GM12878 (cell line): ENCODE results near the gene CRMP1. TPM values are rescaled to one million over a fixed set of nuclear protein-coding genes. Genes with fewer than 3 reads are reported as not detected.

ENCODE experiments used
- ATAC-seq: fragments of 200-7000 bp; cut with Tn5 transposase; 3 replicates; pipeline ENCODE4 v1.9.1; 2020; ENCODE audit warnings: mild to moderate bottlenecking, moderate library complexity
- BruUV-seq: library from RNA; stranded (reverse); fragments of 400-500 nt; replicated peaks from 2 replicates; lab custom pipeline; 2021; lab: Mats Ljungman, UMichigan
- CTCF ChIA-PET: fragments of 300-600 bp; sonication (Branson Sonifier 250); formaldehyde crosslinking; extraction: SDS; loops from one replicate; lab custom pipeline; 2021; ENCODE audit warnings: inconsistent platforms; lab: Yijun Ruan, JAX
- POLR2A ChIA-PET: fragments of 350-600 bp; formaldehyde crosslinking; extraction: SDS; loops from one replicate; lab custom pipeline; 2021; ENCODE audit warnings: inconsistent platforms; lab: Charles Lee
- RAD21 ChIA-PET: fragments of 300-600 bp; sonication (Branson Sonifier 250); formaldehyde crosslinking; loops from one replicate; lab custom pipeline; 2023; ENCODE audit warnings: antibody characterized with exemption; ENCODE audit not compliant: unreplicated experiment; lab: Charles Lee
- SMC1A ChIA-PET: fragments of 300-600 bp; sonication (Branson Sonifier 250); formaldehyde crosslinking; loops from one replicate; lab custom pipeline; 2023; ENCODE audit not compliant: unreplicated experiment, uncharacterized antibody; lab: Charles Lee
- DNase-seq: peaks from one replicate; pipeline ENCODE4 v3.0.0-alpha.2; 2011; ENCODE audit warnings: low read depth, low spot score
- FAIRE-seq: peaks from 3 replicates; lab custom pipeline; 2011; peaks lifted over from hg19 to GRCh38; lab: Jason Lieb, UNC
- H2AFZ ChIP-seq: 2 replicates; pipeline ENCODE4 v1.6.0; 2011; ENCODE audit warnings: low read depth, low read length, control low read depth; ENCODE audit not compliant: control insufficient read depth
- H3K27ac ChIP-seq: 2 replicates; pipeline ENCODE4 v1.5.1; 2011; ENCODE audit warnings: control low read depth; ENCODE audit not compliant: control insufficient read depth, insufficient read depth
- H3K27me3 ChIP-seq, 2 experiments: replicated peaks in 1 of 2; 2 replicates each; pipeline versions ENCODE4 v1.6.0 to v1.6.1; 2011; ENCODE audit warnings: low read length in 1 of 2; ENCODE audit not compliant: control insufficient read depth in 2 of 2, insufficient read depth in 2 of 2
- H3K36me3 ChIP-seq, 2 experiments: 2 replicates each; pipeline ENCODE4 v1.5.1; 2011; ENCODE audit warnings: low read length in 1 of 2; ENCODE audit not compliant: control insufficient read depth in 2 of 2, insufficient read depth in 2 of 2
- H3K4me1 ChIP-seq: 2 replicates; pipeline ENCODE4 v1.6.1; 2011; ENCODE audit warnings: mild to moderate bottlenecking, low read length, moderate library complexity, mixed read lengths; ENCODE audit not compliant: control insufficient read depth, insufficient read depth
- H3K4me2 ChIP-seq: 2 replicates; pipeline ENCODE4 v1.6.0; 2011; ENCODE audit warnings: control low read depth; ENCODE audit not compliant: control insufficient read depth, insufficient read depth
- H3K4me3 ChIP-seq: fragments of 200-600 bp; sonication (generic); 2 replicates; pipeline ENCODE4 v1.5.1; 2016
- H3K79me2 ChIP-seq: 2 replicates; pipeline ENCODE4 v1.6.0; 2011; ENCODE audit warnings: low read length; ENCODE audit not compliant: control insufficient read depth, insufficient read depth
- H3K9ac ChIP-seq: 2 replicates; pipeline ENCODE4 v1.8.0; 2011; ENCODE audit warnings: low read length, control low read depth, mixed read lengths; ENCODE audit not compliant: control insufficient read depth, insufficient read depth
- H3K9me3 ChIP-seq: replicated peaks from 3 replicates; pipeline ENCODE4 v1.5.1; 2011; ENCODE audit warnings: mild to moderate bottlenecking, low read length; ENCODE audit not compliant: control insufficient read depth, insufficient read depth
- H4K20me1 ChIP-seq: 2 replicates; pipeline ENCODE4 v1.6.0; 2011; ENCODE audit not compliant: control insufficient read depth, insufficient read depth
- ATF7 ChIP-seq: fragments of 450-650 bp; IDR thresholded peaks from 2 replicates; pipeline ENCODE4 v1.6.1; 2016; ENCODE audit warnings: low read depth, mild to moderate bottlenecking
- BCL11A ChIP-seq: IDR thresholded peaks from 2 replicates; pipeline ENCODE4 v1.6.1; 2011; ENCODE audit warnings: low read depth, low read length
- CEBPB ChIP-seq, 2 experiments: fragments of 150-350 bp in 1 of 2; IDR thresholded peaks; 2 replicates each; pipeline ENCODE4 v1.6.1; 2012 to 2014; ENCODE audit warnings: low read depth in 2 of 2, low read length in 2 of 2, borderline replicate concordance in 1 of 2, inconsistent platforms in 1 of 2
- ELK1 ChIP-seq: IDR thresholded peaks from 2 replicates; pipeline ENCODE4 v1.6.1; 2012; ENCODE audit warnings: low read depth, low read length, improper control_type of control experiment
- ETV6 ChIP-seq, 2 experiments: fragments of 450-650 bp in 1 of 2; IDR thresholded peaks in 1 of 2; conservative IDR thresholded peaks in 1 of 2; 2 replicates each; pipeline ENCODE4 v1.6.1; 2014; ENCODE audit warnings: antibody characterized with exemption in 1 of 2, borderline replicate concordance in 1 of 2, low read depth in 1 of 2, mild to moderate bottlenecking in 1 of 2, moderate library complexity in 1 of 2
- FOXM1 ChIP-seq: IDR thresholded peaks from 2 replicates; pipeline ENCODE4 v1.6.1; 2012; ENCODE audit warnings: low read depth, mild to moderate bottlenecking, inconsistent platforms, low read length, moderate library complexity
- HDAC2 ChIP-seq: fragments of 200-600 bp; sonication (generic); IDR thresholded peaks from 2 replicates; pipeline ENCODE4 v1.6.1; 2017
- MYB ChIP-seq: fragments of 150-350 bp; IDR thresholded peaks from 2 replicates; pipeline ENCODE4 v1.6.1; 2014; ENCODE audit warnings: mild to moderate bottlenecking, low read depth, low read length, borderline replicate concordance
- RBBP5 ChIP-seq: fragments of 200-600 bp; sonication (generic); conservative IDR thresholded peaks from 2 replicates; pipeline ENCODE4 v1.6.1; 2016
- RCOR1 ChIP-seq: conservative IDR thresholded peaks from 2 replicates; pipeline ENCODE4 v1.6.1; 2012; ENCODE audit warnings: low read depth, low read length, improper control_type of control experiment
- SPI1 ChIP-seq: IDR thresholded peaks from 2 replicates; pipeline ENCODE4 v1.6.1; 2011; ENCODE audit warnings: low read depth, mild to moderate bottlenecking, low read length, moderate library complexity, borderline replicate concordance; ENCODE audit not compliant: insufficient read depth
- STAT3 ChIP-seq: IDR thresholded peaks from 2 replicates; pipeline ENCODE4 v1.6.1; 2011; ENCODE audit warnings: low read depth, low read length, improper control_type of control experiment
- WRNIP1 ChIP-seq: IDR thresholded peaks from 2 replicates; pipeline ENCODE4 v1.6.1; 2011; ENCODE audit warnings: low read depth, low read length, improper control_type of control experiment, borderline replicate concordance
- WGBS: methylation state at CpG from one replicate; pipeline ENCODE4 v1.1.6; 2016; ENCODE audit warnings: low lambda C conversion rate; ENCODE audit not compliant: insufficient replicate concordance, insufficient coverage; ENCODE audit errors: missing lambda C conversion rate; 5-methylcytosine and 5-hydroxymethylcytosine counted together
- in situ Hi-C: fragments of 300-500 bp; cut with MboI; formaldehyde crosslinking; loops from 9 replicates; pipeline ENCODE4 v1.14.3; 2018; ENCODE audit warnings: mixed read lengths
- intact Hi-C: fragments of 100-400 bp; cut with micrococcal nuclease; formaldehyde crosslinking; loops from one replicate; pipeline ENCODE4 v1.14.2; 2022; ENCODE audit not compliant: unreplicated experiment
- polyA plus RNA-seq, 11 experiments: library from polyadenylated mRNA; depleted of rRNA in 4 of 11; unstranded in 6 of 11; stranded (reverse) in 5 of 11; fragments of >200 nt; fragmentation: Nextera tagmentation in 4 of 11; fragmentation: Illumina TruSeq in 1 of 11; extraction: Ambion mirVana in 4 of 11; extraction: Trizol in 1 of 11; gene quantifications; 1 replicate in 1 of 11; 2 replicates in 10 of 11; pipeline versions ENCODE4 v1.2.1 to v1.2.3, GENCODE V29; 2011 to 2016; ENCODE audit warnings: inconsistent platforms in 2 of 11, missing spikeins in 2 of 11, low read depth in 1 of 11
- total RNA-seq, 4 experiments: library from RNA; depleted of rRNA in 3 of 4; stranded (reverse); fragments of >200 nt in 3 of 4; fragmentation: Illumina TruSeq in 1 of 4; extraction: Trizol in 1 of 4; gene quantifications; 2 replicates each; pipeline versions ENCODE4 v1.2.1 to v1.2.3, GENCODE V29; 2013 to 2021
- TF ChIP-seq, protein P1 (sequence below): fragments of 450-650 bp; formaldehyde crosslinking; IDR thresholded peaks from 2 replicates; pipeline ENCODE4 v1.5.0; 2022; ENCODE audit warnings: mild to moderate bottlenecking, missing genetic modification characterization

Gene CRMP1
- total and polyA plus RNA-seq, 10 of the 15 experiments (the other 5 are each of a cell fraction or from before 2014, with no cell fraction given): 0.03 to 1.4 (median 0.12) TPM; not detected in 2

GRCh38 chr4:5918331-5918985 is 25.6 kb upstream of the CRMP1 start:
- Histone ChIP-seq H3K27ac (no peak overlapping the region), H3K9ac (no peak overlapping the region), H2AFZ (no peak overlapping the region)
- CTCF ChIA-PET: no interaction called here
- RAD21 ChIA-PET: no interaction called here
- TF ChIP-seq, protein P1, sequence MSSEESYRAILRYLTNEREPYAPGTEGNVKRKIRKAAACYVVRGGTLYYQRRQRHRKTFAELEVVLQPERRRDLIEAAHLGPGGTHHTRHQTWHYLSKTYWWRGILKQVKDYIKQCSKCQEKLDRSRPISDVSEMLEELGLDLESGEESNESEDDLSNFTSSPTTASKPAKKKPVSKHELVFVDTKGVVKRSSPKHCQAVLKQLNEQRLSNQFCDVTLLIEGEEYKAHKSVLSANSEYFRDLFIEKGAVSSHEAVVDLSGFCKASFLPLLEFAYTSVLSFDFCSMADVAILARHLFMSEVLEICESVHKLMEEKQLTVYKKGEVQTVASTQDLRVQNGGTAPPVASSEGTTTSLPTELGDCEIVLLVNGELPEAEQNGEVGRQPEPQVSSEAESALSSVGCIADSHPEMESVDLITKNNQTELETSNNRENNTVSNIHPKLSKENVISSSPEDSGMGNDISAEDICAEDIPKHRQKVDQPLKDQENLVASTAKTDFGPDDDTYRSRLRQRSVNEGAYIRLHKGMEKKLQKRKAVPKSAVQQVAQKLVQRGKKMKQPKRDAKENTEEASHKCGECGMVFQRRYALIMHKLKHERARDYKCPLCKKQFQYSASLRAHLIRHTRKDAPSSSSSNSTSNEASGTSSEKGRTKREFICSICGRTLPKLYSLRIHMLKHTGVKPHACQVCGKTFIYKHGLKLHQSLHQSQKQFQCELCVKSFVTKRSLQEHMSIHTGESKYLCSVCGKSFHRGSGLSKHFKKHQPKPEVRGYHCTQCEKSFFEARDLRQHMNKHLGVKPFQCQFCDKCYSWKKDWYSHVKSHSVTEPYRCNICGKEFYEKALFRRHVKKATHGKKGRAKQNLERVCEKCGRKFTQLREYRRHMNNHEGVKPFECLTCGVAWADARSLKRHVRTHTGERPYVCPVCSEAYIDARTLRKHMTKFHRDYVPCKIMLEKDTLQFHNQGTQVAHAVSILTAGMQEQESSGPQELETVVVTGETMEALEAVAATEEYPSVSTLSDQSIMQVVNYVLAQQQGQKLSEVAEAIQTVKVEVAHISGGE (CRISPR knock-in tag): no peak
- TF ChIP-seq ATF7 (no peak), RBBP5 (no peak), MYB (no peak), RCOR1 (no peak), WRNIP1 (no peak), STAT3 (no peak), BCL11A (no peak), FOXM1 (no peak), CEBPB (IDR thresholded peaks at IDR 0.05; ENCODE audit: borderline replicate concordance in 1 of 2, low read depth in 2 of 2, low read length in 2 of 2) (no peak), ETV6 (conservative IDR thresholded peaks at IDR 0.05 in 1 of 2, IDR thresholded peaks at IDR 0.05 in 1 of 2; ENCODE audit: borderline replicate concordance in 1 of 2, low read depth in 1 of 2) (no peak), ELK1 (no peak), SPI1 (no peak), HDAC2 (no peak)
- TF ChIP-seq, all 136 proteins: peak for 0
- DNase-seq (no peak), ATAC-seq (no peak), FAIRE-seq (no peak)
- H3K4me3 ChIP-seq: no peak overlapping the region
- intact Hi-C loops: no loop called here
- H3K79me2 ChIP-seq: no peaks in the 10 kb centered on the region
- H3K4me1 ChIP-seq: no peaks in the 10 kb centered on the region
- no peaks in the 10 kb centered on the region for H4K20me1 ChIP-seq
- ChIA-PET SMC1A (no interaction called here), POLR2A (no interaction called here)
- no peaks in the 10 kb centered on the region for H3K27me3 ChIP-seq
- H3K36me3 ChIP-seq: no peaks in the 10 kb centered on the region
- in situ Hi-C loops: no loop called here
- no peaks in the 10 kb centered on the region; the same call in 2 of the 3 replicates for H3K9me3 ChIP-seq
- WGBS: 5% methylated on average over 8 of the region's 8 CpGs
- BruUV-seq: no TSS peak
- no peak overlapping the region for H3K4me2 ChIP-seq
